Measurements from ENCODE around the gene GHRL. TPM values are rescaled to one million over a fixed set of nuclear protein-coding genes. Genes with fewer than 3 reads are reported as not detected.

The GHRL gene
- not detected for total RNA-seq

DNA sequence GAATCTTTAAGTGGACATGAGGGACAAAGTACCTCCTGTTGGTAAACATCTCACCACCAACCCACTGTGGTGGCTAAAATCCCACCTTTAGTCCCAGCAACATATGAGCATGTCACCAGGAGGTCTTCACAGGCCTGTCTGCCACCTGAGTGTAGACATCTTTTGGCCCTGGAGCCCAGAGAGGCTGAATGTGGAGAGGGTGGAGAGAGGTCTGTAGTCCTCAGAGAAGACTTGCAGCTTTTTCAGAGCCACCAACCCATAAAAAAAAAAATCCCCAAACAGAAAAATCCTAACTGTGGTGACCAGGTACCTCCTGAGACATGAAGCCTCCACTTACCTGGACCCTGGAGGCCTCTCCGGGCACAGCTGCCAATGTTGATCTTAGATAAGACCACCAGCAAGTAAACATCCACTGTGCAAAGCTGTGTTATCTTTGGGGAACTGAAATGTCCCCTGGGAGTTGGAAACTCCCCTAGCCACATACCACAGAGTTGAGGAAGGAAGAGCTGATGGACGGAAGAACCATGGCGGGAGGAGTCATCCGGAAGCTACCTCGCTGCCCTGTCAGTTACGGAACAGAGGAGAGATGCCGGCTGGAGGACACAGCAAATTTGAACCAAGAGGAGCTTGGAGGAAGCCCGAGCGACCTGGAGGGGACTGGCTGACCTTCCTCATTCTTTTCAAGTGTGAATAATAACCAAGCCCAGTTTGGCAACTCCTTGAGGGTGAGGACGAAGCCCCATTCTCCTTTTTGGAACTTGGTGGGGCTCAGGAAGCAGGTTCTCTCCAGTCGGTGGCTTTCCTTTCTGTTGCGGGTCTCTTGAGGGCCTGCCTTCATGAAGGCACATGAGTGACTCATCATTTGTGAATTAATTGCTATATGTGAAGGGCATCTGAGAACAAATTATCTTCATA lies at the start of gene GHRL:
Gene GHRL (minus strand): TSS at position 443 of the 915 bp plus-strand sequence. CDS start 2,767 bp downstream, outside the sequence.
- CTCF ChIA-PET: interaction anchor here (1.1 kb wide), 1 partner anchor 188 kb away, joined by 3 read pairs; no protein-coding TSS in a partner anchor
- POLR2A ChIA-PET: no interaction called here

- POLR2A ChIA-PET: no interaction called here
- CTCF ChIA-PET: no interaction called here
Measured at GRCh38 chr3:10341901-10342398, 49.2 kb upstream of the GHRL start.

DNA sequence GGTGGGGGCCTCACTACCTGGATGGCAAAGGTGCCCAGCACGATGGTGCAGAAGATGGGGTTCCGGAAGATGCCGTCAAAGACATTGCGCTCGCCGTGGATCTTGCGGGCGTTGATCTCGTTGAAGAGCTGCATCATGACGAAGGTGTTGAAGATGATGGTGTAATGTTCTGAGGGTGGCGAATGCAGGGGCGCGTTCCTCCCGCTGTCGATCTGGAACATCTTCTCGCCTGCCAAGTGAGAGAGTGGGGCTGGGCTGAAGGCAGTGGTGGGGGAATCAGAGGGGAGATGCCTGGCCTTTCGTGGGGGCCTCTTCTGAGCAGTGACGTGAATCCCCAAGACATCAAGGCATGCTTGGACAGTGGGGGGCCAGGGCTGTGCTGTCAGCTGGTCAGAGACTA lies 47.7 kb upstream of the GHRL start:
- ChIA-PET CTCF (interaction anchor here (1.6 kb wide), 1 partner anchor 398 kb away, joined by 3 read pairs; no protein-coding TSS in a partner anchor), POLR2A (no interaction called here)

DNA sequence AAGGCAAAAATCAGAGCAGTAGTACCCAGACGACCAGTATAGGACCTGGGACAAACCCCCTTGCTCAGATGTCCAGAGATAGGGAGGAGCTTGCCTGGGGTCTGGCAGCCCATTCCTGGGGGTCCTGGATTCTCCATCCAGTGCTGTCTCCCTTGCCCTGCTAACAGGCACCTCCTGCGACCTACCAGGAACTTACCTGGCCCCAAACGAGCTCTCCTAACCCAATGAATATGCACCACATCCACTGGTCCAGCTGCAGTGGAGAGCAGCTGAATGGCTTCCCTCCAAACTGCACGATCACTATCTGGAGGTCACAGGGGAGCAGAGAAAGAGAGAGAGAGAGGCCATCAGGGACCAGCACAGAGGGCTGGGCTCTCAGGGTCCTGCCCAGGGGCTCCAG lies 47.3 kb upstream of the GHRL start:
- CTCF ChIA-PET: interaction anchor here (1.3 to 1.6 kb wide), 2 partner anchors 9 to 398 kb away, joined by 3 read pairs; no protein-coding TSS in a partner anchor
- POLR2A ChIA-PET: no interaction called here

GRCh38 chr3:10339376-10339955 lies 46.7 kb upstream of the GHRL start:
- ChIA-PET POLR2A (no interaction called here), CTCF (interaction anchor here (1.3 to 1.6 kb wide), 2 partner anchors 8 to 399 kb away, joined by 3 read pairs; no protein-coding TSS in a partner anchor)

GRCh38 chr3:10338591-10339353 lies 46.0 kb upstream of the GHRL start:
- ChIA-PET CTCF (interaction anchor here (1.3 kb wide), 1 partner anchor 8 kb away, joined by 3 read pairs; no protein-coding TSS in a partner anchor), POLR2A (no interaction called here)

GRCh38 chr3:10338164-10338470 lies 45.4 kb upstream of the GHRL start:
- CTCF ChIA-PET: interaction anchor here (1.4 kb wide), 1 partner anchor 401 kb away, joined by 3 read pairs; no protein-coding TSS in a partner anchor
- POLR2A ChIA-PET: no interaction called here

- ChIA-PET POLR2A (no interaction called here), CTCF (interaction anchor here (1.4 kb wide), 1 partner anchor 401 kb away, joined by 3 read pairs; no protein-coding TSS in a partner anchor)
Measured at GRCh38 chr3:10337323-10338163, 44.8 kb upstream of the GHRL start.

GRCh38 chr3:10336761-10337160 lies 44.0 kb upstream of the GHRL start:
- CTCF ChIA-PET: no interaction called here
- POLR2A ChIA-PET: no interaction called here

- ChIA-PET CTCF (no interaction called here), POLR2A (no interaction called here)
Measured at GRCh38 chr3:10335871-10336622, 43.3 kb upstream of the GHRL start.

GRCh38 chr3:10335190-10335738 lies 42.5 kb upstream of the GHRL start:
- CTCF ChIA-PET: no interaction called here

DNA sequence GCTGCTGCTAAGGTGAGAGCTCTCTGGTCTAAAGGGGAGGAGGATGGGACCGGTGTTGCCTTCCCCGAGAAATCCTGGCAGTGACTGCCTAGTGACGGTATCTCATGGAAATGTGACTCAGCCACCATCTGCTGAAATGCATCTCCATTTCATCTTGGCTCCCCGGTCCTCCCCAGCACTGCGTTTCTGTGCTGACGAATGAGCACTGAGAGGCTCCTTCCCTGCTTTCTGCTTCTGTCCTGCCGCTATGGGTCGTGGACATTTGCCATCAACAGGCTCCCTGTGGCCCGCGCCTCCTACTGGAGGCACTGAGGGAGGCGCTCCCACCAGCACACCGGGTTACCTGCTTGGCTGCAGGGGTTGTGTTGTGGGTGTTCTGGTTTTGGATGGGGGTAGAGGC lies 41.7 kb upstream of the GHRL start:
- POLR2A ChIA-PET: no interaction called here
- CTCF ChIA-PET: no interaction called here

More at GRCh38 chr3:10335190-10335738, 42.5 kb upstream of the GHRL start:
- POLR2A ChIA-PET: no interaction called here

- ChIA-PET CTCF (no interaction called here), POLR2A (no interaction called here)
Measured at GRCh38 chr3:10334042-10334441, 41.3 kb upstream of the GHRL start.

GRCh38 chr3:10333349-10333650 lies 40.6 kb upstream of the GHRL start:
- POLR2A ChIA-PET: no interaction called here
- CTCF ChIA-PET: no interaction called here

DNA sequence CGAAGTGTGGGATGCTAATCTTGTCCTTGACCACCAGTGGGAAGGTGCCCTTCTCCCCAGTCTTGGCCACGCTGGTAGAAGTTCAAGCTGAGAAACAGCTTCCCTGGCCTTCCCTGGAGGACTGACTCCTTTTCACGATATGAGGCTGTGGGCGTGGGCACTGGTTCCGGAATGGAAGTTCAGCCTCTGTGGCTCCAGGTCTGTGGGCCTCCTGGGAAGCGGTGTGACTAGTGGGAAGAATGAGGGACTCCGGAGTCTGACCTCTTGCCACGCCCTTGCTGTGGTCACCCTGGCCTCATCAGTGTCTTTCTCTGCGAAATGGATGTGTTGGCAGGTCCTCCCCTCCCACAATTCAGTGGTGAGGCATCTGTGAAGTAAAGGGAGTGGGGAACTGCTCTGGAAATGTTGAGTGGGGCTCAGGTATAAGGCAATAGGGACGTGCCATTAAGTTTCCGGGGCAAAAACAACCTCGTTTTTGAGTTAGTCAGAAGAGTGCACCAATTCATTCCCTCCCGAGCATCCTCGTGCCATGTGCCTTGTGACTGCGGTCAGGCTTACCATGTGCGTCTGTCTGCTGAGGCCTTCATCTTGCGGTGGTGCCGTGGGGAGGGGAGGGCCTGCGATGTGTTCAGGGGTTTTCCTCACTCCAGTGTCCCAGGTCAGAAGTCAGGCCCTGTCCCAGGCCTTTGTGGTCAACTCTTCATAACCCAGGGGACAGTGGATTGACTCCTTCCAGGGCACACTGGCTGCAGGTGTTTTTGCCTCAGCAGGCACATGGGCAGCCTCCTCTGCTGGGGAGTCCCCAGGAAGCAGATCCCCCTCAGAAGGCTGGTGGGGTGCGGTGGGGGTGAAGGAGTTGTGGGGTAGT lies 40.0 kb upstream of the GHRL start:
- POLR2A ChIA-PET: no interaction called here
- CTCF ChIA-PET: no interaction called here

DNA sequence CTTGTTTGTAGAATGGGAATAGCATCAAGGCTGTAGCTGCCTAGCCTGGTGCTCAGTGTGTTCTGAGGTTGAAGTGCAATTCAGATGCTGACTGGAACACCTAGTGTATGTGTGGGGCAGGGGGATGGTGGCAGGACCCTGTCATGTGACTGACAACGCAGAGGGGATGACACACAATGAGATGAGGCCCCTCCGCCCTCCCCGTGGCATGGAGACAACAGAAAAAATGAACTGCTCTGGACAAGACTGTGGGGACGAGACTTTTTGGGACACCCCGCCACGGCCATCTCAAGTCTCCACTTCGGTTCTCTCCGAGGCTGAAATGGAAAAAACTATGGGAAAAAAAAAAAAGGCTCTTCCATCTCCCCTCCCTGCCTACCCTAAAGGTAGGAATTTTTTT lies 38.6 kb upstream of the GHRL start:
- POLR2A ChIA-PET: no interaction called here

DNA sequence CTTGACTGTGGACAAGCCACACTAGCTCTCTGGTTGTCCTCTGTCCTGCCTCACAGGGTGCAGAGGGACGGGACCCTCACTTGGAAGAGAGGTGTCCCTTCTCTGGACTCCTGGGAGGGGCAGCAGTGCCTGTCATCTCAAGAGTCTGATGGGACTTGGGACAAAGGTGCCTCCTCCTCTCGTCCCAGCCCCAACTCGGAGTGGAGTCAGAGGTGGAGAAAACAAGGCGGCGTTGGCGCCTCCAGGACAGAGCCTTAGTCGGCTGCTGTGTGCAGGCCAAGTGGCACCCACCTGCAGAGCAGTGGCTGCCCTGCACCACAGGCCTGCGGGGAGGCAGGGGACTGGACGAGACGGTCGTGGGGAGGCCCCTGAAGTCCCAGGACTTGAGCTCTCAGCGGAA lies 37.6 kb upstream of the GHRL start:
- POLR2A ChIA-PET: no interaction called here
- CTCF ChIA-PET: interaction anchor here (1.2 to 1.5 kb wide), 2 partner anchors 9 to 14 kb away, joined by 3 to 5 read pairs; no protein-coding TSS in a partner anchor

More for the DNA sequence above, 38.6 kb upstream of the GHRL start:
- CTCF ChIA-PET: interaction anchor here (1.2 to 1.5 kb wide), 2 partner anchors 8 to 13 kb away, joined by 3 to 5 read pairs; no protein-coding TSS in a partner anchor

Data from activated CD8-positive, alpha-beta memory T cell treated with anti-CD3 and anti-CD28 coated beads for 36 hours (primary cell).